GM12892 (cell line): ENCODE results near the gene COG5.

Source experiments
- POLR2A ChIP-seq: IDR thresholded peaks from 2 replicates; pipeline ENCODE4 v1.6.1; 2011; ENCODE audit warnings: low read depth, low read length, control low read depth
- POLR2AphosphoS5 ChIP-seq: IDR thresholded peaks from 2 replicates; pipeline ENCODE4 v1.6.1; 2011; ENCODE audit warnings: low read depth, low read length, control low read depth
- TAF1 ChIP-seq: IDR thresholded peaks from 2 replicates; pipeline ENCODE4 v1.6.1; 2011; ENCODE audit warnings: low read depth, mild to moderate bottlenecking, control low read depth, low read length, borderline replicate concordance

DNA sequence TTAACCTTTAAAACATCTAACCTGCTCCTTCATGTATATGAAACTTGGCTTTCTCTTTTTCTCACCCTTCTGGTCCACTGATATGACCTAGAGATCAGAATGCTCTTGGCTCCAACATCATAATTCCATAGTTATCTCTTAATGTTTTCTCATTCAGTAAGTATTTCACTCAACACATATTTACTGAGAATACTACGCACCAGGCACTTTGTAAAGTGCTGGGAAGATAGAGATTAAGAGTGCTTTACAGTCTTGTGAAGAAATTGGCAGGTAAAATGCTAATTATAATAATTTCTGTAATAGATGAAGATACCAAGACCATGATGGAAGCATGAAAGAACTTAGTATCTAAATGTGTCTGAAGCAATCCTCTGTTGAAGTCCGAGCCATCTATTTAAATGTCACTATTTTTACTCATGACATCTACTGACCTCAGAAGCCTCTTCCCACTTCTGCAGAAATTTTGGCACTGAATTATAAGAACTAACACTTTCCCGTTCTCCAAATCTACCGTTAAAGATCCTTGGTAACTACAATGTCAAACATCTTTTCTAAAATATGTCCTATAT, 278.7 kb downstream of the COG5 start:
- TF ChIP-seq TAF1 (no peak), POLR2A (no peak), POLR2AphosphoS5 (no peak)
